ENCODE results near the gene RNF220.
"Not testable (repeated sequence)": the region's sequence is repeated elsewhere in the genome, so short reads cannot be mapped to it uniquely, and the experiment has no call there.

RNF220 gene

GRCh38 chr1:44554706-44555105, 149.7 kb downstream of the RNF220 start:
- DNase-seq, result no peak

- DNase-seq, result no peak
These were observed 152.7 kb downstream of the RNF220 start for GRCh38 chr1:44557778-44558177.

- DNase-seq, result no peak
These were observed 153.8 kb downstream of the RNF220 start for GRCh38 chr1:44558883-44559282.

GRCh38 chr1:44559330-44559729, 154.3 kb downstream of the RNF220 start:
- no peak for DNase-seq

GRCh38 chr1:44559913-44560312, 154.9 kb downstream of the RNF220 start:
- no peak for DNase-seq

GRCh38 chr1:44560696-44561095, 155.6 kb downstream of the RNF220 start:
- DNase-seq, result not testable (repeated sequence)

- DNase-seq, result no peak
These were observed 160.2 kb downstream of the RNF220 start for GRCh38 chr1:44565259-44565750.

GRCh38 chr1:44565833-44566232, 160.8 kb downstream of the RNF220 start:
- DNase-seq, result no peak

GRCh38 chr1:44566281-44567046, 161.4 kb downstream of the RNF220 start:
- no peak for DNase-seq

GRCh38 chr1:44568128-44568900, 163.3 kb downstream of the RNF220 start:
- no peak for DNase-seq

GRCh38 chr1:44569491-44569890, 164.4 kb downstream of the RNF220 start:
- DNase-seq, result no peak

- no peak for DNase-seq
These were observed 166.9 kb downstream of the RNF220 start for GRCh38 chr1:44571712-44572571.

GRCh38 chr1:44572572-44572879, 167.5 kb downstream of the RNF220 start:
- no peak for DNase-seq

GRCh38 chr1:44575396-44575795, 170.3 kb downstream of the RNF220 start:
- no peak for DNase-seq

GRCh38 chr1:44576456-44577150, 171.5 kb downstream of the RNF220 start:
- no peak for DNase-seq

GRCh38 chr1:44581205-44581604, 176.2 kb downstream of the RNF220 start:
- no peak for DNase-seq

GRCh38 chr1:44584167-44584566, 179.1 kb downstream of the RNF220 start:
- DNase-seq, result no peak

GRCh38 chr1:44585315-44585920, 180.4 kb downstream of the RNF220 start:
- no peak for DNase-seq

GRCh38 chr1:44587796-44588460, 182.9 kb downstream of the RNF220 start:
- no peak for DNase-seq

- no peak for DNase-seq
These were observed 183.6 kb downstream of the RNF220 start for GRCh38 chr1:44588551-44589210.

GRCh38 chr1:44590475-44590874, 185.4 kb downstream of the RNF220 start:
- no peak for DNase-seq

Measured in NCI-H2227 treated with DMSO at 0.1 percent for 48 hours (cell line).